ENCODE results near the gene BAG1. TPM values are rescaled to one million over a fixed set of nuclear protein-coding genes. Genes with fewer than 3 reads are reported as not detected.

Gene BAG1
- total and polyA plus RNA-seq, 2 experiments from 2014 or later, result 44.7 to 55.4 TPM

GRCh38 chr9:33256236-33256635 lies 8.3 kb downstream of the BAG1 start (continued):
- TF ChIP-seq ETS1 (IDR thresholded peaks at IDR 0.05) (no peak), CREB1 (CRISPR knock-in tag; IDR thresholded peaks at IDR 0.05; ENCODE audit: low read depth) (no peak)

- H3K4me1 ChIP-seq (ENCODE audit: insufficient read depth), result no peaks in the 10 kb centered on the region
- H3K79me2 ChIP-seq (replicated peaks; ENCODE audit: insufficient read depth), result 0 out of 2 replicates have a peak, but pooled peaks cover 2% of the 10 kb centered on the region
- H4K20me1 ChIP-seq (replicated peaks; ENCODE audit: insufficient read depth), result peaks cover 11% of the 10 kb centered on the region; the same call in 1 of the 2 replicates
- Mint-ChIP-seq H3K36me3 (ENCODE audit: low read depth) (peaks cover 69% of the 10 kb centered on the region), H3K9me3 (no peaks in the 10 kb centered on the region), H3K4me3 (no peak overlapping the region), H3K27ac (no peak overlapping the region), H3K27me3 (ENCODE audit: insufficient read depth, low read depth, poor library complexity) (peaks cover 6% of the 10 kb centered on the region), H3K4me1 (no peaks in the 10 kb centered on the region)
- no peak overlapping the region for H3K4me3 ChIP-seq
- DNase-seq (ENCODE audit: low spot score) (no peak), ATAC-seq (no peak)
- H3K27ac ChIP-seq (ENCODE audit: low read depth), result no peak overlapping the region
- no peaks in the 10 kb centered on the region for H3K27me3 ChIP-seq (ENCODE audit: insufficient read depth)
- H3K36me3 ChIP-seq (ENCODE audit: insufficient read depth), result peaks cover 68% of the 10 kb centered on the region
- no peak overlapping the region for H2AFZ ChIP-seq
- H3F3A ChIP-seq (replicated peaks; ENCODE audit: low read depth), result no peaks in the 10 kb centered on the region
- H3K4me2 ChIP-seq, result no peak overlapping the region
- H3K9me2 ChIP-seq (ENCODE audit: insufficient read depth), result no peaks in the 10 kb centered on the region
- TF ChIP-seq CTCF (conservative IDR thresholded peaks at IDR 0.05; ENCODE audit: low read depth in 2 of 2), result no peak
- no peak for TF ChIP-seq REST (IDR thresholded peaks at IDR 0.05; ENCODE audit: unreplicated experiment)
- TF ChIP-seq EZH2 (IDR thresholded peaks at IDR 0.05; ENCODE audit: low read depth, unreplicated experiment), result no peak
- TF ChIP-seq CREB1 (CRISPR knock-in tag; IDR thresholded peaks at IDR 0.05; ENCODE audit: low read depth), result no peak
- no peak for TF ChIP-seq ZNF462 (CRISPR knock-in tag; IDR thresholded peaks at IDR 0.05)
- no peak for TF ChIP-seq ZNF114 (CRISPR knock-in tag; IDR thresholded peaks at IDR 0.05)
- TF ChIP-seq NANOG (IDR thresholded peaks at IDR 0.05; ENCODE audit: borderline replicate concordance), result no peak
- no peak for TF ChIP-seq EZH2phosphoT487 (IDR thresholded peaks at IDR 0.05; ENCODE audit: unreplicated experiment)
- no peak for TF ChIP-seq POLR2AphosphoS5 (IDR thresholded peaks at IDR 0.05; ENCODE audit: low read depth)
These were observed 9.0 kb downstream of the BAG1 start for GRCh38 chr9:33255471-33255870.
